Ovary (tissue), 3 donors: ENCODE data around the gene AP1AR.

Experiments
- CTCF ChIP-seq, 3 donors: fragments of 450-650 bp in 2 of 3; fragments of 200-600 bp in 1 of 3; IDR thresholded peaks; one replicate each; pipeline versions ENCODE4 v1.5.1 to v1.8.0; 2016 to 2022; ENCODE audit warnings: antibody characterized with exemption in 3 of 3, mild to moderate bottlenecking in 1 of 3
- EP300 ChIP-seq: sonication (generic); formaldehyde crosslinking; IDR thresholded peaks from one replicate; pipeline ENCODE4 v1.6.1; 2017; ENCODE audit warnings: antibody characterized with exemption
- POLR2A ChIP-seq: fragments of 450-650 bp; IDR thresholded peaks from one replicate; pipeline ENCODE4 v1.6.1; 2017; ENCODE audit warnings: antibody characterized with exemption, mild to moderate bottlenecking, moderate library complexity
- donor health status: DM: no; HTN: no; CAD: no.

DNA sequence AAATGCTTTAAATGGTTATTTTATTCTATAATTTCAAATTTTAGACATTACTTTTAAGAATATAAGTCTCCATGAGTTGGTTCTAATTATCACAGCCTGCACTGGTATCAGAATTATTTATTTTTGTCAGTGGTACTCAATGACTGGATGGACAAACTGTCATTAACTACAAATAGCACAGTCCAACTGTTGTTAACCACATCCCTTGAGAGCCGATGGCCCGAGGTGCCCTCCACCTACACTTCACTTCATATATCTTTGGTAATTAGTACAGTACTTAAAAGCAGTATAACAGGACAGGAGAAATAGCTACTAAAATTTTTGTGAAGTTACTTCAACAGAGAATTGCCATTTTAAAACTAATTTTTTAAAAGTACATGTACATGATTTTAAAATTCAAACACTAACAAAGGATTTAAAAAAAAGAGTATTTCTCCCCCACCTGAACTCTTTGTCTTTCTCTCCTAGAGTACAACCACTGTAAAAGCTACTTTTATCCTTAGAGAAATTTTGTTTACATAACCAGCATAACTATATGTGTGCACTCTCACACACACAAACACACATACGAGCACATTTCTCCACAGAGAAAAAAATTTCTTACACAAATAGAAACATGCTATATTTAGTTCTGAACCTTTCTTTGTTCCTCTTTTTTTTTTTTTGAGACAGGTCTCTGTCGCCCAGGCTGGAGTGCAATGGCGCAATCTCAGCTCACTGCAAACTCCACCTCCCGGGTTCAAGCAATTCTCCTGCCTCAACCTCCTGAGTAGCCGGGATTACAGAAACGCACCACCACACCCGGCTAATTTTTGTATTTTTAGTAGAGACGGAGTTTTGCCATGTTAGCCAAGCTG, 47.7 kb downstream of the AP1AR start:
- no peak for TF ChIP-seq CTCF (IDR thresholded peaks at IDR 0.05)
- no peak for TF ChIP-seq EP300
- TF ChIP-seq POLR2A: no peak
